GM12865 (cell line): ENCODE results near the gene MTCL1.

ENCODE experiments used
- DNase-seq: peaks from one replicate; pipeline ENCODE4 v3.0.0; 2010; ENCODE audit warnings: low read depth
- H3K4me3 ChIP-seq: 2 replicates; pipeline ENCODE4 v1.5.1; 2011; ENCODE audit warnings: mild to moderate bottlenecking, low read depth, low read length, control low read depth
- TF ChIP-seq, protein P1 (sequence below): IDR thresholded peaks from 2 replicates; pipeline ENCODE4 v1.5.1; 2011; ENCODE audit warnings: low read length, control low read depth, low read depth, inconsistent platforms; ENCODE audit not compliant: insufficient read depth; ENCODE audit errors: missing control alignments

MTCL1 gene

DNA sequence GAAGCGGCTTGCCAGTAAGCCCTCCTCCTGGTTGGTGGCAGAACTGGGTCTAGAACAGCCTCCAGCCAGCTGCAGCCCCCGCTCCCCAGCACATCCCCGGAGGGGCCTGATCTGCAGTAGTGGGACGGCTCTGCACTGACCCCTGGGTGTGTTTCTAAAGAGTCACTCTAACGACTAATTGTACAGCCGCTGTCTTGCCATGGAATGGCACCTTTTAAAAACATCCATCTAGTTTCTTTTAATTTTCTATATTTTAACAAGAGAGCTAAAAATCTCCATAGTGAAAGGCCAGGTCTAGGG is 82.0 kb downstream of the MTCL1 start:
- TF ChIP-seq, protein P1, sequence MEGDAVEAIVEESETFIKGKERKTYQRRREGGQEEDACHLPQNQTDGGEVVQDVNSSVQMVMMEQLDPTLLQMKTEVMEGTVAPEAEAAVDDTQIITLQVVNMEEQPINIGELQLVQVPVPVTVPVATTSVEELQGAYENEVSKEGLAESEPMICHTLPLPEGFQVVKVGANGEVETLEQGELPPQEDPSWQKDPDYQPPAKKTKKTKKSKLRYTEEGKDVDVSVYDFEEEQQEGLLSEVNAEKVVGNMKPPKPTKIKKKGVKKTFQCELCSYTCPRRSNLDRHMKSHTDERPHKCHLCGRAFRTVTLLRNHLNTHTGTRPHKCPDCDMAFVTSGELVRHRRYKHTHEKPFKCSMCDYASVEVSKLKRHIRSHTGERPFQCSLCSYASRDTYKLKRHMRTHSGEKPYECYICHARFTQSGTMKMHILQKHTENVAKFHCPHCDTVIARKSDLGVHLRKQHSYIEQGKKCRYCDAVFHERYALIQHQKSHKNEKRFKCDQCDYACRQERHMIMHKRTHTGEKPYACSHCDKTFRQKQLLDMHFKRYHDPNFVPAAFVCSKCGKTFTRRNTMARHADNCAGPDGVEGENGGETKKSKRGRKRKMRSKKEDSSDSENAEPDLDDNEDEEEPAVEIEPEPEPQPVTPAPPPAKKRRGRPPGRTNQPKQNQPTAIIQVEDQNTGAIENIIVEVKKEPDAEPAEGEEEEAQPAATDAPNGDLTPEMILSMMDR, result no peak
- no peak for DNase-seq
- H3K4me3 ChIP-seq, result no peak overlapping the region

DNA sequence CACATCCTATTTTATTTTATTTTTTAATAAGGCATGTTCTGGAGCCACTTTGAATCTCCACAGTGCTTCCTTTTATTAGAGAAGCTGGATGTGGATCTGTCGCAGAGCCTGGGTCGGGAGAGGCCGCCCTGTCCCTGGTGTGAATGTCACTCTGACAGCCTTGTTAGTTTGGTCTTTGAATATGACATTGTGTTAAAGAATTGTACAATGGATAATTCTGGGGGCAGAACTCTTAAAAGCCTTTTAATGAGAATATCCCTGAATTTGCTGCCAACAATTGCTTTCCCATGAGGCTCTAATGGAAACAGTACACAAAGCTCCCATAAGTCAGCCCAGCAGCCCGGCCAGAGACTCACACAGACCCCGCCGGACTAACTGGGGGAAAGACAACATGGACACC is 82.4 kb downstream of the MTCL1 start:
- H3K4me3 ChIP-seq, result no peak overlapping the region
- TF ChIP-seq, protein P1, result no peak
- no peak for DNase-seq

DNA sequence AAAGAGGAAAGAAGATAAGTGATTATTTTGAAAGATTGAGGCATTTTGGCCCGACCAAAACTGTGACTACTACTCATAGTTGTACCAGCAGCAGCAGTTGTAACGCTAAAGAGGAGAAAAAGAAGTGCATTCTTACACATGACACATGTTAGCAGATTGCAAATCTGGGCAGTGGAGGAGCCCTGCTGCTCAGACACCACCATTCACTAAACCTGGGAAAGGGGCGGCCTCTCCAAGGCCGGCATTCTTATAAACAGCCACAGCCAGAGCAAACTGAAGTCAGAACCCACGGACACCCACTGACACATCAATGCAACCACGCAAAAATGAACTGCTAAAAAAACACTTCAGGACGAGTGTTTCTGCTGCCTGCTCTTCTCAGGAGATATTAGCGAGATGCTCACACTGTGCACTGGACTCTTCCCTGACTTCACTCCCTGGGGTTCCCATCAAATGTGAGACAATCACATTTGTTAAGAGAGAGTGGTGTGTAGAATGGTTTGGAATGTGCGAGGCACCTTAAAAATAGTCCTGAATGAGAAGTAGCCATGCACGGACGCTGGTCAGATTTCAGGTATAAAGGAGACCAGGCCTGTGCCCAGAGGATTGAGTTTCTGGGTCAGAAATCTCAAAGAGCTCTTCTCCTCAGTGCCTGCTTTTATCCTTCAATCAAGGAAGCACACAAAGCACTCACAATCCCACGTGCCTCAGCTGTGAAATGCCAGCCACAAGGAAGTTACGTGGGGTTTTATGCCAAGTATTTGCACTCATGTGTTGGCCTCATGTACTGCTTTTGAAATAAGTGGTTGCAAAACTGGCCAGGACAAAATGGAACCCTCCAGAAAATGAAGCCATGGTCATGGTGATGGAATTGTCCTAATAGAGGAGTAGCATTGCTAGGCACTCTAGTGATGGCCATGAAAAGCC is 83.4 kb downstream of the MTCL1 start:
- H3K4me3 ChIP-seq, result no peak overlapping the region
- DNase-seq, result no peak
- TF ChIP-seq, protein P1, result no peak

DNA sequence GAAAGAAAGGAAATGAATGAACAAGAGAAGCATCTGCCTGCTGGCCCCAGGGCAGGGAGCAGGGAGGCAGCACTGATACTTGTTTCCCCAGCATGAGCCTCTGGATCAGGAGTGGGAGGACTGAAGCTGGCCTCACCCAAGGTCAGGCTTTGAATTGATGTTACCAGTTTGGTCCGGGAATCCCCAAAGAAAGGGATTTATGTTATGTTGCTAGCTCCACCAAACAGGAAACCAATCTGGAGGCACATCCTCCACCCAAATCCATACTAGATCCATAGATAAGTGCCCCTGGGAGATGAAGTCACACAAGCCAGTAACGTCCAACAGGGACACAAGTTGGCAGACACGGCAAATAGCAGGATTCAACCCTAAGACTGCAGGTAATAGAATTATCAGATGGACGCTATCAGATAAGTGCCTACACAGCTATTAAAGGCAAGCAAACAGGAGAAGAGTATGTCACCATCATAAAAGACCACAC is 85.9 kb downstream of the MTCL1 start:
- TF ChIP-seq, protein P1, result no peak
- DNase-seq, result no peak
- no peak overlapping the region for H3K4me3 ChIP-seq

DNA sequence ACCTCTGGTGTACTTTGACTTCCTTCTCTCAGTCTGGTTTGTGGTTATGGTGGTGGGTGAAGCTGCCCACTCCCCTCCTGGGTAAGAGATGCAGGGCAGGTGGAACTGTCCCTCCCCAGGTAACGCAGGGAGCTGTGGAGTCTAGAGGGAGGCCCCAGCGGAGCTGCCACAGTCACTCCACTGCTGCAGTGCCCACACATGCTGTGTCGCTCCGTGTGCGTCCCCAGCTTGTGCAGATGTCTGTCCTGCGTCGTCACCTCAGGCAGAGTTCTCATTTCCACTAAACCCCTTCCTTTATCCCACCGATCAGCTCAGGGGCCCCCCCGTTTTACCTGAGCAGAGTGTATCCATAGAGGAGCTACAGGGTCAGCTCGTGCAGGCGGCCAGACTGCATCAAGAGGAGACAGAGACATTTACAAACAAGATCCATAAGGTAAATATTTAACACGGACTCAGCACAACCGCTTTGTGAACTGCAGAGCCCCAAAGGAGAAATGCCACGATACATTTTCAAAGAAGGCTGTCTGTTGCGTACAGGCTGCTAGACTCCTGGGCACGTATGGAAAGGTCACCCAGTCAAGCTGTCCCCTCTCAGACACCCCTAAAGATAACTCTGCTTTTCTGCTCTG is 87.4 kb downstream of the MTCL1 start:
- DNase-seq, result no peak
- H3K4me3 ChIP-seq, result no peak overlapping the region
- TF ChIP-seq, protein P1, result no peak

DNA sequence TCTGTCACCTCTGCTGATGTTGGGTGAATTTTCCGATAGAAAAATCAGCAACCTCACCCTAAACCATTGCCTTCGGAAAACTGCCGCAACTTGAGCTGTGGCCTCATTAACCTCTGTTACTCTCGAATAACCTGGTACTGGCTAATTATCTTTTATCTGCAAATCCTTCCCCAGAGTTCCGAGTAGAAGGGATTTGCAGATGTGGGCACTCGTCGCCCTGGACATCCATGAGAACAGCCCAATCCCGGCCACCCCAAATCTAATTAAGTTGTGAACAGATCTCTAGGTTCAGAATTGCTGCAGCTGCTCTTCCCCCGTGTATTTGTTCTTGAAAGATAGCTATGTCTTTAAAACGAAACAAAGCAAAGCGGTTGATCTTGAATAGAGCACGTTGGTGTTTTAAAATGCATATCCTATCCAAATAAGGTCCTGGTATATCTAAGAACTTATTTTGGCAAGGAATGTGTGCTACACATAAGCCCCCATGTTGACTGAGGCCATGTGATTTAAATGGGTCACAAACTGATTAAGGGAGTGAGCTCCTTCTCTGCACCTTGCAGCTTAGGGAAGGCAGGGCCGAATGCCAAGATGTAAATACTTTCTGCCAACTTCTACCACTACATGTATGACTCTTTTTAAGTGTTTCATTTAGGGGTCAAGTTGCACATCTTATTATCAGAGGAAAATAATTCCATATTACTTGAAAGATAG is 88.2 kb downstream of the MTCL1 start:
- no peak overlapping the region for H3K4me3 ChIP-seq
- DNase-seq, result no peak
- TF ChIP-seq, protein P1, result no peak
